A549 (cell line): ENCODE measurements around the gene TJP2. TPM values are rescaled to one million over a fixed set of nuclear protein-coding genes. Genes with fewer than 3 reads are reported as not detected.
A peak's percentile ranks its signal among the peaks of the same experiment; 100 is the strongest.

Source experiments
- ATAC-seq, 2 experiments: fragments of 200-7000 bp in 1 of 2; fragments of >200 bp in 1 of 2; cut with Nextera tagmentation in 1 of 2; cut with Tn5 transposase in 1 of 2; 3 replicates each; pipeline versions ENCODE4 v1.8.0 to v1.9.1; 2018 to 2020; ENCODE audit warnings: mild to moderate bottlenecking in 1 of 2, moderate library complexity in 1 of 2
- CTCF ChIA-PET: fragments of 300-600 bp; sonication (Branson Sonifier 250); formaldehyde crosslinking; extraction: SDS; loops from one replicate; lab custom pipeline; 2021; ENCODE audit warnings: antibody characterized with exemption, inconsistent platforms; lab: Yijun Ruan, JAX
- POLR2A ChIA-PET: fragments of 350-600 bp; formaldehyde crosslinking; extraction: SDS; loops from one replicate; lab custom pipeline; 2021; ENCODE audit warnings: antibody characterized with exemption, inconsistent platforms; lab: Yijun Ruan, JAX
- DNase-seq, 2 experiments: peaks; one replicate each; pipeline versions ENCODE4 v3.0.0 to v3.0.0-alpha.2; 2011 to 2016; ENCODE audit warnings: low read depth in 1 of 2, low spot score in 1 of 2
- FAIRE-seq: peaks from 2 replicates; lab custom pipeline; 2011; peaks lifted over from hg19 to GRCh38; lab: Jason Lieb, UNC
- H3K27ac ChIP-seq, 2 experiments: fragments of >200 bp; sonication (Bioruptor Twin); formaldehyde crosslinking; 3 replicates each; pipeline ENCODE4 v1.5.1; 2016 to 2017
- H3K4me1 ChIP-seq: fragments of >200 bp; sonication (Bioruptor Twin); formaldehyde crosslinking; 3 replicates; pipeline ENCODE4 v1.6.1; 2016
- H3K4me2 ChIP-seq: fragments of >200 bp; sonication (Bioruptor Twin); formaldehyde crosslinking; 3 replicates; pipeline ENCODE4 v1.6.1; 2016
- H3K4me3 ChIP-seq: fragments of >200 bp; sonication (Bioruptor Twin); formaldehyde crosslinking; 3 replicates; pipeline ENCODE4 v1.5.1; 2016
- H3K9me3 ChIP-seq: fragments of >200 bp; sonication (Bioruptor Twin); formaldehyde crosslinking; 3 replicates; pipeline ENCODE4 v1.6.1; 2016
- ATOH8 ChIP-seq: fragments of 250-450 bp; sonication (Bioruptor Pico); IDR thresholded peaks from 2 replicates; pipeline ENCODE4 v1.5.0; 2020; ENCODE audit warnings: low read depth, mild to moderate bottlenecking, moderate library complexity
- BCL3 ChIP-seq: fragments of >200 bp; sonication (Bioruptor Twin); formaldehyde crosslinking; IDR thresholded peaks from 3 replicates; pipeline ENCODE4 v1.6.1; 2016
- CEBPB ChIP-seq, 2 experiments: fragments of >200 bp in 1 of 2; sonication (Bioruptor Twin) in 1 of 2; formaldehyde crosslinking in 1 of 2; IDR thresholded peaks; 2 replicates each; pipeline ENCODE4 v1.6.1; 2012 to 2016
- CHD4 ChIP-seq: fragments of 200-600 bp; sonication (generic); IDR thresholded peaks from 2 replicates; pipeline ENCODE4 v1.6.1; 2016; ENCODE audit warnings: antibody characterized with exemption, mild to moderate bottlenecking, borderline replicate concordance
- EHF ChIP-seq: fragments of 250-450 bp; sonication (Bioruptor Pico); IDR thresholded peaks from 2 replicates; pipeline ENCODE4 v1.5.0; 2020; ENCODE audit warnings: mild to moderate bottlenecking
- EHMT2 ChIP-seq: fragments of 200-600 bp; sonication (generic); IDR thresholded peaks from 2 replicates; pipeline ENCODE4 v1.6.1; 2016; ENCODE audit warnings: antibody characterized with exemption, low read depth, mild to moderate bottlenecking, moderate library complexity
- EP300 ChIP-seq, 2 experiments: fragments of >200 bp; sonication (Bioruptor Twin); formaldehyde crosslinking; IDR thresholded peaks; 2 replicates in 1 of 2; 3 replicates in 1 of 2; pipeline ENCODE4 v1.6.1; 2016 to 2017
- ESRRA ChIP-seq: fragments of 150-350 bp; IDR thresholded peaks from 2 replicates; pipeline ENCODE4 v1.6.1; 2014; ENCODE audit warnings: mild to moderate bottlenecking, low read length, borderline replicate concordance
- FOSL2 ChIP-seq, 2 experiments: fragments of 450-650 bp in 1 of 2; fragments of >200 bp in 1 of 2; sonication (Bioruptor Twin) in 1 of 2; formaldehyde crosslinking; IDR thresholded peaks; 2 replicates each; pipeline versions ENCODE4 v1.5.0 to v1.6.1; 2016 to 2020; ENCODE audit warnings: mild to moderate bottlenecking in 1 of 2, moderate library complexity in 1 of 2
- GATA3 ChIP-seq: IDR thresholded peaks from 2 replicates; pipeline ENCODE4 v1.6.1; 2012; ENCODE audit warnings: borderline replicate concordance
- HDAC2 ChIP-seq: fragments of 200-600 bp; sonication (generic); IDR thresholded peaks from 2 replicates; pipeline ENCODE4 v1.6.1; 2016
- HOXB13 ChIP-seq: fragments of 250-450 bp; sonication (Bioruptor Pico); IDR thresholded peaks from 2 replicates; pipeline ENCODE4 v1.5.0; 2020; ENCODE audit warnings: low read depth, mild to moderate bottlenecking, moderate library complexity
- JUN ChIP-seq, 2 experiments: fragments of >200 bp; sonication (Bioruptor Twin); formaldehyde crosslinking; IDR thresholded peaks; 2 replicates in 1 of 2; 3 replicates in 1 of 2; pipeline ENCODE4 v1.6.1; 2016 to 2017
- KDM5A ChIP-seq: fragments of 200-600 bp; sonication (generic); IDR thresholded peaks from 2 replicates; pipeline ENCODE4 v1.6.1; 2016; ENCODE audit warnings: antibody characterized with exemption, mild to moderate bottlenecking
- MYC ChIP-seq: IDR thresholded peaks from 2 replicates; pipeline ENCODE4 v1.6.1; 2012; ENCODE audit warnings: mild to moderate bottlenecking, inconsistent platforms, low read length, improper control_type of control experiment, borderline replicate concordance
- NPAS2 ChIP-seq: fragments of 250-450 bp; sonication (Bioruptor Pico); IDR thresholded peaks from 2 replicates; pipeline ENCODE4 v1.8.0; 2022; ENCODE audit warnings: mild to moderate bottlenecking, moderate library complexity, borderline replicate concordance
- NR3C1 ChIP-seq: fragments of >200 bp; sonication (Bioruptor Twin); formaldehyde crosslinking; IDR thresholded peaks from 3 replicates; pipeline ENCODE4 v1.6.1; 2017
- PBX3 ChIP-seq: IDR thresholded peaks from 2 replicates; pipeline ENCODE4 v1.6.1; 2012
- POLR2AphosphoS2 ChIP-seq: conservative IDR thresholded peaks from 2 replicates; pipeline ENCODE4 v1.6.1; 2012; ENCODE audit warnings: low read length, improper control_type of control experiment, inconsistent platforms
- RARB ChIP-seq: fragments of 250-450 bp; sonication (Bioruptor Pico); IDR thresholded peaks from 2 replicates; pipeline ENCODE4 v1.8.0; 2021; ENCODE audit warnings: mild to moderate bottlenecking, moderate library complexity
- RCOR1 ChIP-seq: fragments of 150-350 bp; IDR thresholded peaks from 2 replicates; pipeline ENCODE4 v1.6.1; 2014; ENCODE audit warnings: antibody characterized with exemption, low read length, low read depth
- REST ChIP-seq: fragments of 200-600 bp; sonication (generic); IDR thresholded peaks from 2 replicates; pipeline ENCODE4 v1.6.1; 2016; ENCODE audit warnings: antibody characterized with exemption, mild to moderate bottlenecking, moderate library complexity
- RFX5 ChIP-seq: fragments of 450-650 bp; IDR thresholded peaks from 2 replicates; pipeline ENCODE4 v1.7.1; 2014; ENCODE audit warnings: antibody characterized with exemption, mild to moderate bottlenecking, moderate library complexity
- SMC3 ChIP-seq: fragments of >200 bp; sonication (Bioruptor Twin); formaldehyde crosslinking; IDR thresholded peaks from 3 replicates; pipeline ENCODE4 v1.6.1; 2018; ENCODE audit warnings: inconsistent platforms
- TP53 ChIP-seq: fragments of 250-450 bp; sonication (Bioruptor Pico); IDR thresholded peaks from 2 replicates; pipeline ENCODE4 v1.5.0; 2021; ENCODE audit warnings: mild to moderate bottlenecking, moderate library complexity
- ZC3H11A ChIP-seq: fragments of 450-650 bp; IDR thresholded peaks from 2 replicates; pipeline ENCODE4 v1.6.1; 2014; ENCODE audit warnings: antibody characterized with exemption, mild to moderate bottlenecking
- ZFP36 ChIP-seq: fragments of 450-650 bp; IDR thresholded peaks from 2 replicates; pipeline ENCODE4 v1.6.1; 2014; ENCODE audit warnings: borderline replicate concordance; ENCODE audit not compliant: partially characterized antibody
- ZNF302 ChIP-seq: fragments of 250-450 bp; sonication (Bioruptor Pico); IDR thresholded peaks from 2 replicates; pipeline ENCODE4 v1.9.0; 2021; ENCODE audit warnings: inconsistent platforms, mild to moderate bottlenecking, moderate library complexity
- ZSCAN20 ChIP-seq: fragments of 250-450 bp; sonication (Bioruptor Pico); IDR thresholded peaks from 2 replicates; pipeline ENCODE4 v1.8.0; 2022; ENCODE audit warnings: mild to moderate bottlenecking, moderate library complexity
- WGBS: methylation state at CpG from one replicate; pipeline ENCODE4 v1.1.6; 2017; ENCODE audit errors: missing lambda C conversion rate; 5-methylcytosine and 5-hydroxymethylcytosine counted together
- polyA plus RNA-seq, 4 experiments: library from polyadenylated mRNA; depleted of rRNA in 3 of 4; stranded (reverse); fragments of >200 nt; fragmentation: RNase III in 1 of 4; extraction: RNeasy Plus Mini Kit Qiagen cat#74134 plus additional on column Dnase treatment in 1 of 4; gene quantifications; 2 replicates in 3 of 4; 3 replicates in 1 of 4; pipeline ENCODE4 v1.2.3, GENCODE V29; 2011 to 2017

TJP2 gene
- polyA plus RNA-seq, 2 of the 4 experiments (the other 2 are of a cell fraction): 1.7 to 3.6 TPM

GRCh38 chr9:69181908-69182353, 7.9 kb downstream of the TJP2 start:
- Histone ChIP-seq H3K9me3 (no peaks in the 10 kb centered on the region), H3K27ac (0 out of 6 replicates have a peak overlapping the region, but pooled peaks of 1 of the 2 experiments have one; percentile 0)
- no peak for DNase-seq
- WGBS: 94% methylated on average over 4 of the region's 4 CpGs
- TF ChIP-seq RCOR1 (no peak), HDAC2 (no peak), FOSL2 (IDR thresholded peaks at IDR 0.05) (no peak), FOSL2 (CRISPR knock-in tag; IDR thresholded peaks at IDR 0.05) (no peak), ZC3H11A (no peak), GATA3 (no peak), EP300 (IDR thresholded peaks at IDR 0.05) (no peak), SMC3 (no peak), KDM5A (no peak), ZSCAN20 (CRISPR knock-in tag) (no peak), PBX3 (no peak), NPAS2 (CRISPR knock-in tag) (no peak), RFX5 (no peak), ZNF302 (CRISPR knock-in tag) (no peak), CEBPB (IDR thresholded peaks at IDR 0.05) (no peak), CHD4 (no peak), ESRRA (no peak), EHMT2 (no peak), JUN (IDR thresholded peaks at IDR 0.05) (no peak), HOXB13 (CRISPR knock-in tag) (no peak), BCL3 (no peak)
- TF ChIP-seq, all 56 proteins: peak for 0
- CTCF ChIA-PET: interaction anchor here (0.6 to 6.3 kb wide), 6 partner anchors 8 to 146 kb away, joined by 3 to 54 read pairs (median 4); partner anchors contain the start of gene FXN
- ATAC-seq (no peak), FAIRE-seq (no peak)
- no peak overlapping the region for H3K4me3 ChIP-seq
- H3K4me1 ChIP-seq: peaks cover 34% of the 10 kb centered on the region
- POLR2A ChIA-PET: no interaction called here
- H3K4me2 ChIP-seq: no peak overlapping the region

- FAIRE-seq: no peak
- H3K27ac ChIP-seq: no peak overlapping the region
- TF ChIP-seq EHF (CRISPR knock-in tag) (no peak), POLR2AphosphoS2 (no peak), ZC3H11A (no peak), ATOH8 (CRISPR knock-in tag) (no peak), ZFP36 (no peak), EP300 (IDR thresholded peaks at IDR 0.05) (no peak), TP53 (CRISPR knock-in tag) (no peak), PBX3 (no peak), RARB (CRISPR knock-in tag) (no peak), KDM5A (no peak), MYC (no peak), NR3C1 (no peak), REST (no peak), SMC3 (no peak), EHMT2 (no peak)
- TF ChIP-seq, all 56 proteins: peak for 0
- no peak for ATAC-seq
- peaks cover 18% of the 10 kb centered on the region for H3K4me1 ChIP-seq
- H3K9me3 ChIP-seq: no peaks in the 10 kb centered on the region
- WGBS: 89% methylated on average over 5 of the region's 5 CpGs
- H3K4me3 ChIP-seq: no peak overlapping the region
- DNase-seq: no peak
- CTCF ChIA-PET: interaction anchor here (0.7 to 2.9 kb wide), 5 partner anchors 9 to 157 kb away, joined by 3 to 15 read pairs (median 7); partner anchors contain the start of gene FXN
- POLR2A ChIA-PET: interaction anchor here (0.6 kb wide), 1 partner anchor 129 kb away, joined by 4 read pairs; no protein-coding TSS in a partner anchor
- H3K4me2 ChIP-seq: no peak overlapping the region
These were observed 10.2 kb downstream of the TJP2 start for GRCh38 chr9:69184266-69184665.
